ENCODE measurements around the gene FAM3B.

The FAM3B gene

GRCh38 chr21:41369105-41369919 lies 52.7 kb downstream of the FAM3B start:
- DNase-seq, result peak; percentile 21 to 73 (median 54)

GRCh38 chr21:41369920-41370839 lies 53.6 kb downstream of the FAM3B start:
- DNase-seq, result peak in 5 of 6 experiments; percentile 45 to 73 (median 53)

- no peak for DNase-seq
Measured at GRCh38 chr21:41370840-41371684, 54.5 kb downstream of the FAM3B start.

- no peak for DNase-seq
Measured at GRCh38 chr21:41371685-41372030, 55.1 kb downstream of the FAM3B start.

GRCh38 chr21:41373253-41373652 lies 56.7 kb downstream of the FAM3B start:
- no peak for DNase-seq

- no peak for DNase-seq
Measured at GRCh38 chr21:41373763-41374162, 57.2 kb downstream of the FAM3B start.

- no peak for DNase-seq
Measured at GRCh38 chr21:41374177-41374712, 57.6 kb downstream of the FAM3B start.

GRCh38 chr21:41374867-41375533 lies 58.4 kb downstream of the FAM3B start:
- no peak for DNase-seq

GRCh38 chr21:41375875-41376274 lies 59.3 kb downstream of the FAM3B start:
- no peak for DNase-seq

GRCh38 chr21:41377715-41378114 lies 61.1 kb downstream of the FAM3B start:
- DNase-seq, result no peak

- no peak for DNase-seq
Measured at GRCh38 chr21:41378849-41379248, 62.2 kb downstream of the FAM3B start.

GRCh38 chr21:41379901-41380300 lies 63.3 kb downstream of the FAM3B start:
- no peak for DNase-seq

- DNase-seq, result no peak
Measured at GRCh38 chr21:41381731-41382130, 65.1 kb downstream of the FAM3B start.

- no peak for DNase-seq
Measured at GRCh38 chr21:41387042-41387819, 70.6 kb downstream of the FAM3B start.

GRCh38 chr21:41387824-41388223 lies 71.2 kb downstream of the FAM3B start:
- no peak for DNase-seq

- no peak for DNase-seq
Measured at GRCh38 chr21:41388259-41388658, 71.7 kb downstream of the FAM3B start.

GRCh38 chr21:41390043-41390639 lies 73.5 kb downstream of the FAM3B start:
- no peak for DNase-seq

- DNase-seq, result no peak
Measured at GRCh38 chr21:41393876-41394465, 77.4 kb downstream of the FAM3B start.

- DNase-seq, result no peak
Measured at GRCh38 chr21:41396558-41397075, 80.0 kb downstream of the FAM3B start.

GRCh38 chr21:41397471-41397891 lies 80.9 kb downstream of the FAM3B start:
- DNase-seq, result no peak

All from stimulated activated naive CD4-positive, alpha-beta T cell (primary cell).